HepG2 (cell line): Measurements from ENCODE around the gene SMIM13. TPM values are rescaled to one million over a fixed set of nuclear protein-coding genes. Genes with fewer than 3 reads are reported as not detected.
A peak's percentile ranks its signal among the peaks of the same experiment; 100 is the strongest.

Experiments used
- ASH2L ChIP-seq: fragments of 300-600, 200-600 bp; sonication (generic); IDR thresholded peaks from 2 replicates; pipeline ENCODE4 v1.7.0; 2017; ENCODE audit warnings: low read depth, mild to moderate bottlenecking, moderate library complexity, mixed read lengths, low read length; ENCODE audit not compliant: insufficient read length
- ATF7 ChIP-seq, 2 experiments: fragments of 450-650 bp in 1 of 2; sonication (generic) in 1 of 2; formaldehyde crosslinking in 1 of 2; IDR thresholded peaks; 2 replicates each; pipeline versions ENCODE4 v1.4.0 to v1.6.1; 2016 to 2020; ENCODE audit warnings: antibody characterized with exemption in 1 of 2, mild to moderate bottlenecking in 1 of 2, missing genetic modification reagents in 1 of 2
- BORCS8-MEF2B ChIP-seq: sonication (generic); formaldehyde crosslinking; IDR thresholded peaks from 2 replicates; pipeline ENCODE4 v1.8.0; 2022; ENCODE audit warnings: mild to moderate bottlenecking, missing genetic modification reagents
- CREB1 ChIP-seq, 2 experiments: fragments of 450-650 bp in 1 of 2; IDR thresholded peaks; 2 replicates each; pipeline ENCODE4 v1.6.1; 2016 to 2017; ENCODE audit warnings: control low read depth in 1 of 2, mild to moderate bottlenecking in 1 of 2, missing compliant biosample characterization in 1 of 2, missing genetic modification characterization in 1 of 2
- EHMT2 ChIP-seq: fragments of 200-600 bp; sonication (generic); IDR thresholded peaks from 2 replicates; pipeline ENCODE4 v1.7.0; 2017; ENCODE audit warnings: antibody characterized with exemption, low read depth, low read length, borderline replicate concordance
- GTF3A ChIP-seq: sonication (generic); formaldehyde crosslinking; conservative IDR thresholded peaks from 2 replicates; pipeline ENCODE4 v1.4.0; 2020; ENCODE audit warnings: mild to moderate bottlenecking, missing genetic modification reagents
- KDM2A ChIP-seq: sonication (generic); formaldehyde crosslinking; IDR thresholded peaks from 2 replicates; pipeline ENCODE4 v1.4.0; 2020; ENCODE audit warnings: low read depth, missing genetic modification reagents, borderline replicate concordance
- MED8 ChIP-seq: sonication (generic); formaldehyde crosslinking; IDR thresholded peaks from 2 replicates; pipeline ENCODE4 v1.8.1; 2023; ENCODE audit warnings: mild to moderate bottlenecking, missing genetic modification reagents; ENCODE audit not compliant: insufficient replicate concordance
- MEIS2 ChIP-seq: sonication (generic); formaldehyde crosslinking; IDR thresholded peaks from 2 replicates; pipeline ENCODE4 v1.9.0; 2021; ENCODE audit warnings: mild to moderate bottlenecking, missing genetic modification reagents
- MXI1 ChIP-seq: IDR thresholded peaks from 3 replicates; pipeline ENCODE4 v1.6.1; 2012; ENCODE audit warnings: low read depth, low read length, inconsistent platforms, borderline replicate concordance
- NCOR1 ChIP-seq: fragments of 200-600 bp; sonication (generic); IDR thresholded peaks from 2 replicates; pipeline ENCODE4 v1.7.0; 2017; ENCODE audit warnings: antibody characterized with exemption, low read length, borderline replicate concordance
- NFKBIZ ChIP-seq: IDR thresholded peaks from 2 replicates; pipeline ENCODE4 v1.6.1; 2018; ENCODE audit warnings: missing genetic modification reagents, missing compliant biosample characterization
- PHF20 ChIP-seq: sonication (generic); formaldehyde crosslinking; IDR thresholded peaks from 2 replicates; pipeline ENCODE4 v1.5.0; 2020; ENCODE audit warnings: mild to moderate bottlenecking, missing genetic modification reagents
- POGK ChIP-seq: sonication (generic); formaldehyde crosslinking; conservative IDR thresholded peaks from 2 replicates; pipeline ENCODE4 v1.8.0; 2022; ENCODE audit warnings: mild to moderate bottlenecking, moderate library complexity, missing genetic modification reagents
- RELA ChIP-seq: sonication (generic); formaldehyde crosslinking; IDR thresholded peaks from 2 replicates; pipeline ENCODE4 v1.4.0; 2020; ENCODE audit warnings: missing genetic modification reagents
- RXRA ChIP-seq: sonication (generic); formaldehyde crosslinking; IDR thresholded peaks from 2 replicates; pipeline ENCODE4 v1.5.1; 2020; ENCODE audit warnings: missing genetic modification reagents
- SALL1 ChIP-seq: sonication (generic); formaldehyde crosslinking; IDR thresholded peaks from 2 replicates; pipeline ENCODE4 v1.8.0; 2022; ENCODE audit warnings: mild to moderate bottlenecking, missing genetic modification reagents
- SMARCE1 ChIP-seq: fragments of 450-650 bp; IDR thresholded peaks from 2 replicates; pipeline ENCODE4 v1.6.1; 2017; ENCODE audit warnings: borderline replicate concordance
- ZNF264 ChIP-seq: sonication (generic); formaldehyde crosslinking; IDR thresholded peaks from 2 replicates; pipeline ENCODE4 v1.4.0; 2020; ENCODE audit warnings: missing genetic modification reagents
- ZNF441 ChIP-seq: sonication (generic); formaldehyde crosslinking; IDR thresholded peaks from 2 replicates; pipeline ENCODE4 v1.7.0; 2021; ENCODE audit warnings: missing genetic modification reagents, borderline replicate concordance
- ZNF563 ChIP-seq: sonication (generic); formaldehyde crosslinking; IDR thresholded peaks from 2 replicates; pipeline ENCODE4 v1.8.0; 2022; ENCODE audit warnings: mild to moderate bottlenecking, moderate library complexity, missing genetic modification reagents
- ZNF619 ChIP-seq: sonication (generic); formaldehyde crosslinking; IDR thresholded peaks from 2 replicates; pipeline ENCODE4 v1.4.0; 2020; ENCODE audit warnings: mild to moderate bottlenecking, missing genetic modification reagents
- ZNF883 ChIP-seq: sonication (generic); formaldehyde crosslinking; IDR thresholded peaks from 2 replicates; pipeline ENCODE4 v1.5.1; 2020; ENCODE audit warnings: mild to moderate bottlenecking, missing genetic modification reagents; ENCODE audit errors: not compliant biosample characterization
- polyA plus RNA-seq, 8 experiments: library from polyadenylated mRNA; depleted of rRNA in 3 of 8; stranded (reverse) in 7 of 8; unstranded in 1 of 8; fragments of >200 nt; fragmentation: Illumina TruSeq in 4 of 8; extraction: Trizol in 4 of 8; gene quantifications; 2 replicates each; pipeline versions ENCODE4 v1.2.1 to v1.2.3, GENCODE V29; 2011 to 2016; ENCODE audit warnings: low read depth in 4 of 8, missing spikeins in 1 of 8, mixed read lengths in 1 of 8; ENCODE audit not compliant: insufficient read depth in 1 of 8
- total RNA-seq, 5 experiments: library from RNA; depleted of rRNA; stranded (reverse); fragments of >200 nt; fragmentation: Illumina TruSeq; extraction: Trizol; gene quantifications; 2 replicates each; pipeline ENCODE4 v1.2.3, GENCODE V29; 2016; ENCODE audit warnings: low read depth in 1 of 5
- TF ChIP-seq, protein P1 (sequence below): sonication (generic); formaldehyde crosslinking; IDR thresholded peaks from 2 replicates; pipeline ENCODE4 v1.5.0; 2020; ENCODE audit warnings: missing genetic modification reagents
- TF ChIP-seq, protein P2 (sequence below): IDR thresholded peaks from 2 replicates; pipeline ENCODE4 v1.6.1; 2016; ENCODE audit warnings: mild to moderate bottlenecking

Gene SMIM13
- total and polyA plus RNA-seq, 2 of the 13 experiments (the other 11 are each of a cell fraction or from before 2014, with no cell fraction given) = 2.7 to 10.2 TPM

- TF ChIP-seq POGK (CRISPR knock-in tag) (no peak), ZNF563 (CRISPR knock-in tag) (peak; percentile 42; the same call in 1 of the 2 replicates), NFKBIZ (CRISPR knock-in tag) (no peak), ZNF619 (CRISPR knock-in tag) (0 out of 2 replicates have a peak, but pooled peaks have one; percentile 24), MEIS2 (CRISPR knock-in tag) (no peak), ASH2L (no peak), NCOR1 (0 out of 2 replicates have a peak, but pooled peaks have one; percentile 13), EHMT2 (no peak), RXRA (peak; percentile 96), ZNF441 (no peak; the same call in 1 of the 2 replicates), ZNF264 (no peak), ZNF883 (CRISPR knock-in tag) (no peak), ATF7 (IDR thresholded peaks at IDR 0.05) (no peak), ATF7 (CRISPR knock-in tag; IDR thresholded peaks at IDR 0.05) (no peak), MXI1 (no peak), PHF20 (CRISPR knock-in tag) (no peak), KDM2A (no peak; the same call in 1 of the 2 replicates), SALL1 (CRISPR knock-in tag) (peak; percentile 86), GTF3A (CRISPR knock-in tag) (no peak), RELA (CRISPR knock-in tag) (no peak), CREB1 (IDR thresholded peaks at IDR 0.05) (no peak), CREB1 (CRISPR knock-in tag; IDR thresholded peaks at IDR 0.05) (no peak), BORCS8-MEF2B (no peak), SMARCE1 (no peak), MED8 (CRISPR knock-in tag) (no peak)
- TF ChIP-seq, protein P1, sequence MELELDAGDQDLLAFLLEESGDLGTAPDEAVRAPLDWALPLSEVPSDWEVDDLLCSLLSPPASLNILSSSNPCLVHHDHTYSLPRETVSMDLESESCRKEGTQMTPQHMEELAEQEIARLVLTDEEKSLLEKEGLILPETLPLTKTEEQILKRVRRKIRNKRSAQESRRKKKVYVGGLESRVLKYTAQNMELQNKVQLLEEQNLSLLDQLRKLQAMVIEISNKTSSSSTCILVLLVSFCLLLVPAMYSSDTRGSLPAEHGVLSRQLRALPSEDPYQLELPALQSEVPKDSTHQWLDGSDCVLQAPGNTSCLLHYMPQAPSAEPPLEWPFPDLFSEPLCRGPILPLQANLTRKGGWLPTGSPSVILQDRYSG (CRISPR knock-in tag) = no peak
- TF ChIP-seq, protein P2, sequence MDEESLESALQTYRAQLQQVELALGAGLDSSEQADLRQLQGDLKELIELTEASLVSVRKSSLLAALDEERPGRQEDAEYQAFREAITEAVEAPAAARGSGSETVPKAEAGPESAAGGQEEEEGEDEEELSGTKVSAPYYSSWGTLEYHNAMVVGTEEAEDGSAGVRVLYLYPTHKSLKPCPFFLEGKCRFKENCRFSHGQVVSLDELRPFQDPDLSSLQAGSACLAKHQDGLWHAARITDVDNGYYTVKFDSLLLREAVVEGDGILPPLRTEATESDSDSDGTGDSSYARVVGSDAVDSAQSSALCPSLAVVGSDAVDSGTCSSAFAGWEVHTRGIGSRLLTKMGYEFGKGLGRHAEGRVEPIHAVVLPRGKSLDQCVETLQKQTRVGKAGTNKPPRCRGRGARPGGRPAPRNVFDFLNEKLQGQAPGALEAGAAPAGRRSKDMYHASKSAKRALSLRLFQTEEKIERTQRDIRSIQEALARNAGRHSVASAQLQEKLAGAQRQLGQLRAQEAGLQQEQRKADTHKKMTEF (CRISPR knock-in tag) = no peak
These were observed 71.3 kb downstream of the SMIM13 start (continued) for GRCh38 chr6:11164717-11165646.
